ENCODE measurements around the gene TMEM38A.

GRCh38 chr19:16721051-16721450 lies 60.1 kb downstream of the TMEM38A start:
- TF ChIP-seq CTCF (IDR thresholded peaks at IDR 0.05; ENCODE audit: low read depth, low read length, missing input control) (no peak), MAX (IDR thresholded peaks at IDR 0.05) (no peak), GABPA (IDR thresholded peaks at IDR 0.05 in 1 of 2, conservative IDR thresholded peaks at IDR 0.05 in 1 of 2) (no peak), TAF1 (conservative IDR thresholded peaks at IDR 0.05) (no peak), RXRA (IDR thresholded peaks at IDR 0.05) (no peak), ZBTB33 (IDR thresholded peaks at IDR 0.05) (no peak)

Data from liver (tissue), 3 donors.